HG02943 (cell line): ENCODE data around the gene ASCC1.
"Not testable (repeated sequence)": the region's sequence is repeated elsewhere in the genome, so short reads cannot be mapped to it uniquely, and the experiment has no call there.

Source experiments
- ATAC-seq: cut with Tn5 transposase; IDR thresholded peaks from one replicate; pipeline ENCODE4 v1.9.1; 2021; ENCODE audit warnings: mild to moderate bottlenecking, low read depth, moderate library complexity; ENCODE audit not compliant: unreplicated experiment

ASCC1 gene

DNA sequence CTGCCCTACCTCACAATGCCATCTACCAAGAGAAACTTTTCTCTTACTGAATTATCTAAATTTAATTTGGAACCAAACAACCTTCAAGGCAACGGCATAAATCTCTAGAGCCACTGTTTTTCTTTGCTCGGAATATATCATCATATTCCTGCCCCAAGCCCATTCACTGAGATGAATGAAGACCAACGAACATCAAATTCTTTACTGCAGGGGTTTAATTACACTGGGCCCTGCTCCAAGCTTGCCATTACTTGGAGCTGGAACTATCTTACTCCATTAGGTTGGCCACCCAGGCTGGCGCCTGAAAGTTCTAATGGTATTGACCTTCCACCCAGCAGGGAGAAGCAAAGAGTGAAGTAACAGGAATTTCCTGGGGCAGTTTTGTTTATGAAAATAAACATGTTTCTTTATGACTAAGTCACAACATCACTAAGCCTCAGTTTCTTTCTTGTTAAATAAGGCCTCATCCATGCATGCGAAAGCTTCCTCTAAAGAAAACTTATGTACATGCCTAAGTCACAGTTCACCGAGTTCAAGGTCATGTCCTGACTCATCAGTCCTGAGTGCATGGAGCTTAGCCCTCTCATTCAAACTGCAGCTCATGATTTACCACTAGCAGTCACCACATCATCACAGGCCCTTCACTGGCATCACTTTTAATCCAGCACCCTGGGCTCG lies 42.3 kb downstream of the ASCC1 start:
- no peak for ATAC-seq

DNA sequence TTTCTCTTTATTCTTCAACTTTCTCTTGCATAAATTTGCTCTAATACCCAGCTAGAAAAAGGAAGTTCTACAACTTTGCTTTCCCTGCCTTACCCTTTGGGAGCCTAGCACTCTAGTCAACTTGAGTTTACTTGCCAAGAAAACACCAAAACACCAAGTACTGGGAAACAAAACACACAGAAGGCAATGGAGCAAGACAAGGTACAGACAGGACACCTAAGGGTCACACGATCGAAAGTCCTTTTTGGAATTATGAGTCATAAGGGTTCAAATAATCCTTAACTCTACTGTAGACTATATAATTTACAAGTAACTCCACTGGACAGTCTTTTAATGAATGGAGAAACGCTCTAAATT lies 42.8 kb downstream of the ASCC1 start:
- no peak for ATAC-seq

DNA sequence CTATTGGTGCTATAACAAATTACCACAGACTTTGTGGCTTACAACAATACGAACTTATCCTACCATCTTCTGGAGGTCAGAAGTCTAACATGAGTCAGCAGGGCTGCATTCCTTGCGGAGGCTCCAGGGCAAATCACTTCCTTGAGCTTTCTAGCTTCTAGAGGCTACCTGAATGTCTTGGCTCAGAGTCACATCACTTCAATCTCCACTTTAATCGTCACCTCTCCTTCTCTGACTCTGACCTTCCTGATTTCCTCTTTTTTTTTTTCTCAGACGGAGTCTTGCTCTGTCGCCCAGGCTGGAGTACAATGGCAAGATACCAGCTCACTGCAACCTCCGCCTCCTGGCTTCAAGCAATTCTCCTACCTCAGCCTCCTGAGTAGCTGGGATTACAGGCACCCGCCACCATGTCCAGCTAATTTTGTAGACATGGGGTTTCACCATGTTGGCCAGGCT lies 44.9 kb downstream of the ASCC1 start:
- ATAC-seq, result no peak

DNA sequence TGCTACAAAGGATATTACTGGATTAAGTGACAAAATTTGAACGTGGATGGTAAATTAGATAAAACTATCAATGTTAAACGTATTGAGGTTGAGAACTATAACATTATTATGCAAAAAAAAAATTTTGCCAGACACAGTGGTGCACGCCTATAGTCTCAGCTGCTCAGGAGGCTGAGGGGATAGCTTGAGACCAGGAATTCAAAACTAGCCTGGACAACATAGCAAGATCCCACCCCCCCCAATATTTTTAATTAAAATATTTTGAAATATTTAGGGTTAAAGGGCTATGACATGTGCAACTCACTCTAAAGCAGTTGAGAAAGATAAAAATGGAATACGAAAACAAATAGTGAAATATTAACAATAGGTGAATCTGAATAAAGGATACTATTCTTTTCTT lies 45.3 kb downstream of the ASCC1 start:
- no peak for ATAC-seq

DNA sequence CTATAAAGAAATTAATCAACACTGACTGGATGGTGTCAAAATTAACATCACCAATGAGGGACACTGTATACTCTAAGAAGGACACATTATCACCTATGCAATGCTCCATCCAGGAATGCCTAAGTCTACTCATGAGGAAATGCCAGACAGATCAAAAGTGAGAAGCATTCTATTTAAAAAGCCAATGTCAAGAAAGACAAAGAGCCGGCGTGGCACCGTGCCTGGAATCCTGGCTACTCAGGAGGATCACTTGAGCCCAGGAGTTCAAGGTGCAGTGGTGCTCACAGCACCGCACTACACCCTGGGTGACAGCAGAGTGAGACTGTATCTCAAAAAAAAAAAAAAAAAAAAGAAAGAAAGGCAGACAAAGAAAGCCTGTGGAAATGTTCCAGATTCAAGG lies 45.8 kb downstream of the ASCC1 start:
- no peak for ATAC-seq

DNA sequence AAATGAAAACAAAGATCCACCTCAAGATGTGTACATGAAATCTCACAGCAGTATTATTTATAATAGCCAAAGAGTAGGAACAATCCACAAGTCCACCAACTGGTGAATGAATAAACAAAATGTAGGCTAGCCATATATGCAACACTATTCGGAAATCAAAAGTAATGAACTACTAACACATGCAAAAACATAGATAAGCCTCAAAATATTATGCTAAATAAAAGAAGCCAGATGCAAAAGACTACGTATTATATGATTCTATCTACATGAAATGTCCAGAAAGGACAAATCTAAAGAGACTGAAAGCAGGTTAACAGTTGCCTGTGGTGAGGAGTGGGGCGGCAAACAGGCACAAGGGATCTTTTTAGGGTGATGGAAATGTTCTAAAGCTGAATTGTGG lies 49.0 kb downstream of the ASCC1 start:
- ATAC-seq, result no peak

DNA sequence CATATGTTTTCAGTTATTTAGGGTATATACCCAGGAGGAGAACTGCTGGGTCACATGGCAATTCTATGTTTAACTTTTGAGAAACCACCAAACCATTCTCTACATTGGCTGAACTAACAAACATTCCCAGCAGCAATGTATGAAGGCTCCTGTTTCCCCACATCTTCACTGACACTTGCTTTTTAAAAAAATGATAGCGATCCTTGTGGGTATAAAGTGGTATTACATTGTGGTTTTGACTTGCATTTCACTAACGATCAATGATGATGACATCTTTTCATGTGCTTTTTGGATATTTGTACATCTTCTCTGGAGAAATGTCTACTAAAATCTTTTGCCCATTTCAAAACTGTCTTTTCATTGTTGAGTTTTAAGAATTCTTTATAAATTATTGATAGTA lies 51.5 kb downstream of the ASCC1 start:
- no peak for ATAC-seq

DNA sequence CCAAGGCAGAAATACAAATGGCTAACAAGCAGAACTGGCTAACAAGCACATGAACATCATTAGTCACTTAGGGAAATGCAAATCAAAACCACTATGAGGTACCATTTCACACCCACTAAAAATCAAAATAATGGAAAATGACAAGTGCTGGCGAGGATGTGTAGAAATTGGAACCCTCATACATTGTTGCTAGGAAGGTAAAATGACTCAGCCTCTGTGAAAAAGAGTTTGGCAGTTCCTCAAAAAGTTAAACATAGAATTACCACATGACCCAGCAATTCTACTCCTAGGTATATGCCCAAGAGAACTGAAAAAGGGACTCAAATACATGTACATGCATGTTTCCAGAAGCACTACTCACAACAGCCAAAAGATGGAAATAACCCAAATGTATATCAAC lies 53.1 kb downstream of the ASCC1 start:
- no peak for ATAC-seq

DNA sequence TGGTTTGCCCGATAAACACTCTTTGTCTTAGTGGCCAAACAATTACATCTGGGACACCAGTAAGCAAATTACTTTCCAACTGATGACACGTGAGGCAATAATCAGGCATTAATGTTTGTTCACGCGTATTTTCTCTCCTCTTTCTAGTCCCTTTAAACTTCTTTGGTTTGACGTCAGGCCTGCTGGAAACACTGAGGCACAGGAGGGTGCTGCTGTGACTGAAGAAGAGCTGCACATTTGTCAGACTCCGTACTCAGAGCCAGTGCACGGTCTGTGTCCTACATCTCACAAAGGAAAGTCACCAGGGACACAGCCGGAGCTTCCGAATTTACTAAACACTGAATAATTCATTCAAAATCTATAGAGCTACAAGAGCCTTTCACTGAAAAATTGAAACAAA lies 57.9 kb downstream of the ASCC1 start:
- ATAC-seq, result no peak

DNA sequence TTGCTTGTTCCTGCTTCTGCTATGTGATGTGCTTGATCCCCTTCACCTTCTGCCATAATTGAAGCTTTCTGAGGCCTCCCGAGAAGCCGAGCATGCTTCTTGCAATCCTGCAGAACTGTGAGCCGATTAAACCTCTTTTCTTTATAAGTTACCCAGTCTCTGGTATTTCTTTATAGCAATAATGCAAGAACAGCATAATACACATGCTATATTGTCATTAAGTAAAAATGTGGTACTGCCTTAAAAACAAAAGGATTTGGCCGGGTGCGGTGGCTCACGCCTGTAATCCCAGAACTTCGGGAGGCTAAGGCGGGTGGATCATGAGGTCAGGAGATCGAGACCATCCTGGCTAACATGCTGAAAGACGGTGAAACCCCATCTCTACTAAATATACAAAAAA lies 59.9 kb downstream of the ASCC1 start:
- no peak for ATAC-seq

DNA sequence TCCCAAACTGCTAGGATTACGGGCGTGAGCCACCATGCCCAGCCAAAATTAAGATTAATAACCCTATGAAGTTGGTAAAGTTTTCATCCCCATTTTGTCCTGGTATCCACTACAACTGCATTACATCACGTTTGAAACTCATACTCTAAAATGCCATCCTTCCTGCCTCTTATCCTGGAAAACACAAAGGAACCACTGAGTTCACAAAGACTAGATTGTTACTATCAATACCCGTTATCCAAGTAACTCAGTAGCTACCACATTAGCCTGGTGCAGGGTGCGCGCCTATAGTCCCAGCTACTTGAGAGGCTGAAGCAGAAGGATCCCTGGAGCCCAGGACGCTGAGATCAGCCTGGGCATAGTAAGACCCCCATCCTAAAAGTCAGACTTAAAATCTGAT lies 63.8 kb downstream of the ASCC1 start:
- ATAC-seq, result no peak

DNA sequence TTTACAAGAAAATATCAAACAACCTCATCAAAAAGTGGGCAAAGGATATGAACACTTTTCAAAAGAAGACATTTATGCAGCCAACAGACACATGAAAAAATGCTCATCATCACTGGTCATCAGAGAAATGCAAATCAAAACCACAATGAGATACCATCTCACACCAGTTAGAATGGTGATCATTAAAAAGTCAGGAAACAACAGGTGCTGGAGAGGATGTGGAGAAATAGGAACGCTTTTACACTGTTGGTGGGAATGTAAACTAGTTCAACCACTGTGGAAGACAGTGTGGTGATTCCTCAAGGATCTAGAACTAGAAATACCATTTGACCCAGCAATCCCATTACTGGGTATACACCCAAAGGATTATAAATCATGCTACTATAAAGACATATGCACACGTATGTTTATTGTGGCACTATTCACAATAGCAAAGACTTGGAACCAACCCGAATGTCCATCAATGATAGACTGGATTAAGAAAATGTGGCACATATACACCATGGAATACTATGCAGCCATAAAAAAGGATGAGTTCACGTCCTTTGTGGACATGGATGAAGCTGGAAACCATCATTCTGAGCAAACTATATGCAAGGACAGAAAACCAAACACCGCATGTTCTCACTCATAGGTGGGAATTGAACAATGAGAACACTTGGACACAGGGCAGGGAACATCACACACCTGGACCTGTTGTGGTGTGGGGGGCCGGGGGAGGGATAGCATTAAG lies 65.2 kb downstream of the ASCC1 start:
- ATAC-seq, result not testable (repeated sequence)

DNA sequence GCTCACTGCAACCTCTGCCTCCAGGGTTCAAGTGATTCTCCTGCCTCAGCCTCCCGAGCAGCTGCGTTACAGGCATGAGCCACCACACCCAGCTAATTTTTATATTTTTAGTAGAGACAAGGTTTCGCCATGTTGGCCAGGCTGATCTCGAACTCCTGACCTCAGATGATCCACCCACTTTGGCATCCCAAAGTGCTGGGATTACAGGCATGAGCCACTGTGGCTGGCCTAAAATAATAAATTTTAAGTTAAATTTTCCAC lies 68.8 kb downstream of the ASCC1 start:
- ATAC-seq, result not testable (repeated sequence)

DNA sequence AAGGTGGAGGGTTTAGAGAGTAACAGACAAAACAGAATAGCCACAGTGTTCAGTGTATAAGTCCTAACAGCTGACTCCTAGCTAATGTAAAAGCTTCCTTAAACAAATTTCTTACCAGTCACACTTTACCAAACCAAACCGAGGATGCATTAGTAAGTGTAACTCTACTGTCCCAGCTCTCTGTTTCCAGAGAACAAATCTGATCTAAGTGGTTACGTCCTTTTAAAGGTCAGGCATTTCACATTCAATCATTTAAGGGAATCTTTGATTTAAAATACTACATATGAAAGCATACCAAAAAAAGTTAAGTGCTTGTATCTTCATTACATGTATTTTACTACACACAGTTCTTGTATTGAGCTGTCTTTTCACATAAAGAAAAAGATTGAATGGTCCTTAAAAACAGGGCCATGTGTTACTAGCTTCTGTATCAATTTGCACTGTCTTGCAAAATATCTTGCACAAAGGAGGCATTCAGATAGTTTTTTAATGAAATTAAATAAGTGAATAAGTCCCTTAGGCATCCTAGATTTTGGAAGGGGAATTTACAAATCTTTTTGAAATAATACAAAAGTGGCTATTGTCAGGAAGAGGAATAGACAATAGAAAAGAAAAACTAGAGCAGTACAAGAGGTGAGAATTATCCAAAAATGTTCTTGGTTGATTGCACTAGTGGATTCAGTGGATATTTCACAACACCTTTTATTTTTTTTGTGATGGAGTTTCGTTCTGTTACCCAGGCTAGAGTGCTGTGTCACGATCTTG lies 69.3 kb downstream of the ASCC1 start:
- no peak for ATAC-seq

DNA sequence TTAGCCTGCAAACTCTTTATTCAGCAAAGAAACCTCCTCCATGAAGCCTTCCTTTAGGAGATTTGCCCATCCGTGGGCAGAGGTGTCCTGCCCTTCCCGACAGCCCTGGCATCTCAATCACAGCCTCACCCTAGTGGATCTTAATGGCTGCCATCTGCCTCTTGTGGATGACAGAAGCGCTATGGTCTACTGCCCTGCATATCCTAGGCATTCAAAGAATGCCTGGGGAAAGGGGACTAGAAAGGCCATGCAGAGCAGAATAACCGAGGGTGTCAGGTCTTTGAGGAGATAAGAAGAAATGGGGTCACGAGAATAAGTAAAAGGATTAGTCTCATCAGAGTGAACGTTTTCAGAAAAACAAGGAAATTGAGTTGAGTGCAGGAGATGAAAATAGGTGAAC lies 70.0 kb downstream of the ASCC1 start:
- no peak for ATAC-seq

DNA sequence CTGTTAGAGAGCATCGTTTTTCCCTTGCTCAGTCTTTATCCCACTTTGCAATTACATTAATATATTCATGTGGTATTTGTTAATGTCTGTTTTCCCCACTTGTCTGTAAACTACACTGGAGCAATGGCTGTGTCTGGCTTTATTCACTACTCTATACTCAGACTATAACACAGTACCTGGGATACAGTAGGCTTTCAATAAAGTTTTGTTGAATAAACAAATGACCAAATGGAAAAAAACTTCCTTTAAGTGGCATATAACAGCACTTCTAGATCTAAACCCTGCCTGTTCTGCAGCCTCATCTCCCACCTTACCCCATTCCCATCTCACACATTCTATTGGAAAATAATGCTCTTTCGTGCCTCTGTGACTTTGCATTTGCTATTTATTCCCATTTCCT lies 70.4 kb downstream of the ASCC1 start:
- ATAC-seq, result no peak

DNA sequence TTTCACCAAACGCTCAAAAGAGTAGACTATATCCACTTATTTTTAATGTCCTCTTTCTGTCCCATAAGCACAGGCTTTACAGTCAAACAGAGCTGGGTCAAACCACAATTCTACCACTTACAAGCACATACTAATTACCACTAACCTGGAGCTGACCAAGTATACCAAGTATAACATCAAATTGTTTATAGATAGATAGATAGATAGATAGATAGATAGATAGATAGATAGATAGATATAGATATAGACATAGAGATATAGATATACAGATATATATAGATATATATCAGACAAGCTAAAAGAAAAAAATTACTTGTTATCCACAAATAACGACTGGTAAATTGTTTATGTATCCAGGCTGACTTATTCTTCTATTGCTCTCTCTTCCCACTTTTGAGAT lies 75.2 kb downstream of the ASCC1 start:
- ATAC-seq, result no peak

DNA sequence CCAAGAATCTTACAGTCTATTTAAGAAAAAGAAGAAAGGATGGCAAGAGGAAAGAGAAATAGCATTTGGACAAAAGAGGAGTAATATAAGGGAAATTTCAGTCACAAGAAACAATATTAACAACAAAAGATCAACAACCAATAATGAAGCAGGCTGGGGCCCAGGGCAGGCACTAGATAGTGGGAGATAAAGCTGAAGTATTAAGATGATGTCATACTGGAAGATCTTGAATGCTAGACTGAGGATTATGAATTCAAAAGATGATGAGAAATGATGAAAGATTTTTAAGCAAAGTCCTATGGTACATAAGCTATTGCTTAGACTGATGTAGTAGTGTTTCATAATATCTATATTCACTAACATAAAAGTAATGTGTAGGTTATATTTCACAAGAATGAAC lies 75.9 kb downstream of the ASCC1 start:
- no peak for ATAC-seq

DNA sequence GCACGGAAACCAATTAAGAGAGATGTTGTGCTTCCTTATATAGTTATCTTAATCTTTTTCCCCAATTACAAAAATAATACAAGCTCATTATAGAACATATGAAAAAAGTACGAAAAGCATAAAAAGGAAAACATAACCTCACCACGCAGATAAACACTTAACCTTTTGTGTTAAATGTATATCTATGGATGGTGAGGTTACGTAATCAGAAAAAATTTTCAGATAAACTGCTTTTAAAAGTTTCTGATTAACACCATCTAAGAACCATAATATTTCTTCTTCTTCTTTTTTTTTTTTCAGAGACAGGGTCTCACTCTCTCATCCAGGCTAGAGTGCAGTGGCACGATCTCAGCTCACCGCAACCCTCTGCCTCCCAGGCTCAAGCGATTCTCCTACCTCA lies 78.5 kb downstream of the ASCC1 start:
- ATAC-seq, result no peak

DNA sequence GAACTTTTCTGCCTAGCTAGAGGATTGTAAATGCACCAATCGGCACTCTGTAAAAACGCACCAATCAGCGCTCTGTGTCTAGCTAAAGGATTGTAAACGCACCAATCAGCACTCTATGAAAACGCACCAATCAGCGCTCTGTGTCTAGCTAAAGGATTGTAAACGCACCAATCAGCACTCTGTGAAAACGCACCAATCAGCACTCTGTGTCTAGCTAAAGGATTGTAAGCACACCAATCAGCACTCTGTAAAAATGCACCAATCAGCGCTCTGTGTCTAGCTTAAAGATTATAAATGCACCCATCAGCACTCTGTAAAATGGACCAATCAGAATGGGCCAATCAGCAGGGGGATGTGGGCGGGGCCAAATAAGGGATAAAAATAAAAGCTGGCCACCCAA lies 79.9 kb downstream of the ASCC1 start:
- not testable (repeated sequence) for ATAC-seq

DNA sequence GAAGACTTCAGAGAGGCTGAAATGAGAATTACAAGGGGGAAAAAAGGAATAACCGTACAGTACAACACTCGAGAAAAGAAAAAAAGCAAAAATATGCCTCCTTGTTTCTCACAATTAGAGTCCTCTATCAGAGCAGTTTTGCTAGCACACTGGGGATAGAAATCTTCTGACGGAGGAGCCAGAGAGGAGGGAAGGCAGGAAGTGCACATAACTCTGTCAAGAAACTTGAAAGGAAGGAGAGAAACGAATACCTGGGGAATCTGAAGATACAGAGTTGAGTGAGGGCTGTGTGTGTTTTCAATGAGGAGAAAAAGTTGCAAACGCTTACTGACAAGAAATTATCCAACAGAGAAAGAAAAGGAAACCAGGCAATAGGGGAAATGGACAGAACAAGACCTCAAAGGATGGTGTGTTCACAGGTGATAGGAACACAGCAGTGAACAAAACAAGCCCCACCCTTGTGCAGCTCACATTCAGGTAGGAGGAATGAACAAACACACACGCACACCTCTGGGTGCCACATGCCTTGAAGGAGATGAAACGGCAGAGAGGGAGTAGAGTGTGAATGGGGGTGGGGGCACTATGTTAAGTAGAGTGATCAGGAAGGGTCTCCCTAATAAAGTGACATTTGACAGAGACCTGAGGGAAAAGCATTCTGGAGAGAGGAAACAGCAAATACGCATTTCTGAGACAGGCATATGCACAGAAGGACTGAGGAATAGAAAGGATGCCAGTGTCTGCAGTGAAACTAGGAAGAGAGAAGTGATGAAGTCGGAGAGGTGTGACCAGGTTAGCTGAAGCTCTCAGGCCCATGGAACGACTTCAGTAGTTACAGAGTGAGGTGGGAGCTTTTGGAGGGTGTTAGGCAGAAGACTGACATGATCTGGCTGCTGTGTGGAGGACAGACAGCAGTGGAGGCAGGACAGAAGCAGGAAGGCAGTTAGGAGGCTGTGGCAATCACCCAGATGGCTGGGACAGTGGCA lies 81.0 kb downstream of the ASCC1 start:
- no peak for ATAC-seq
